Stimulated activated CD8-positive, alpha-beta memory T cell treated with anti-CD3 and anti-CD28 coated beads, Interleukin-4, amount 100 ng/mL, for 1 hour (primary cell): ENCODE measurements around the gene GCK.

Experiments
- DNase-seq, 2 donors: peaks; one replicate each; pipeline ENCODE4 v3.0.0-alpha.2; 2020; ENCODE audit warnings: low read depth in 2 of 2, low spot score in 1 of 2

Gene GCK

DNA sequence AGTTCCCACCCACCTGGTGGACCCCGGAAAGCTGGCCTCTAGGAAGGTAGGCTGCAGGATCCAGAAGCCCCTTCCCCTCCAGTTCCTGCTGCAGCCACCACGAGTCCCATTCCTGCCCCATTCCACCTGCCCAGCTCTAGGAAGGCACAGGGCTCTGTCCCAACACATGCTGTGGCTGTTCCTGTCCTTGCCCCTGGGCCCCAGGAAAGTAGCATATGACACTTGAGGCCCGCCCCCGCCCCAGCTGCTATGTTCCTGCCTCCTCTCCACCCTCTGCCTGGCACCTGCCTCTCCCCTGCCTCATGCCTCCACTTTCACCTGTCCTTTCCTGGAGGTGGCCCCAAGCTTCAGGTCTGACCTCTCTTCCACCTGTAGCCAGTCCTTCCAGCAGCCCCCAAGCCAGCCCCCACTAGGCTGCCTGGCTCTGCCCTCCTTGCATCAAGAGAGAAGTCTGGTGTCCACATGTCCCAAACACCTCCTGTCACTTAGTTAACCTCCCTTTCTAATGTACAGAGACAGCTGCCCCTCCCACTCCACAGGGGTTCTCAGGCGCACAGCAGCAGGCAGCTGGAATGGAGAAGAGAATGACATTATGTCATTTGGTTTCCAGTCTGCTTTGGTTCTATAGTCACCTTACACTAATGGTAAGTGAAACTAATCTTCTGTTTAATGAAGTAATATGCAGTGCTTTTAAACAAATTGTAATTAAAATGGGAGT is 34.3 kb upstream of the GCK start:
- DNase-seq, result no peak

DNA sequence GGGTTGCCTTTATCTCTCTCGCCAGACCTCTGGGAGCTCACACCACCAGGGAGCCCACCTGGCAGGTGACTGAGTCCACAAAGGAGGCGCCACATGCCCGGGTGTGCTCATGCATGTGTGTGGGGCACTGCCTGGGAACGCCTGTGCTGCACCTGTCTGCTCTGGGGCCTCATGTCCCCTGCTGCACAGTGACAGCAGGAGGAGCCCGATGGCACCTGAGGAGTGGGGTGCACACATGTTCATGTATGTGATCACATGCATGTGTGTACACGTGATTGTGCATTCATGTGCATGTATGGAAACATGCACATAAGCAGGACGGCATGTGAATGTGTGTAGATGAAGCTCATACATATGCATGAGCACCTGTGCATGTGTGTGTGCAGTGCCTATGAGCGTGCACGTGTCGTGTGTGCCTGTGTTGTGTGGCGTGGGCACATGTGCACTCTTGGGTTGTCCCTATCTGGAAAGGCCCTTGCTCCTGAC is 33.6 kb upstream of the GCK start:
- DNase-seq, result no peak

DNA sequence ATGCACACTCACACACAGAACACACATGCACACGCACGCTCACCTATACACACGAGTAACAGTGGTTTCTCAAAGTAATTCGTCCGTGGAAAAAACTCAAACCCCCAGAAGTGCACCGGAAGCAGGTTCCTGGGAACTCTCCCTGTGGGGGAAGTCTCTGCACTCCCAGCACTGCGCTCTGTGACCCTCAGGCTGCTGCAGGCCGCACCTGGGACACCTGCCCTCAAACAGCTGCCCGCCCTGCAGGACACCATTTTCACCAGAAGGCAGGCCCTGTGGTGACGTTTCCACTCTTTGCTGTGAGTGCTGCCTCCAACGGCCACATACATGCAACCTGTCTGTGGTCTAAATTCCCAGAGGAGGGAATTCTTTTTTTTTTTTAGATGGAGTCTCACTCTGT is 32.8 kb upstream of the GCK start:
- no peak for DNase-seq

DNA sequence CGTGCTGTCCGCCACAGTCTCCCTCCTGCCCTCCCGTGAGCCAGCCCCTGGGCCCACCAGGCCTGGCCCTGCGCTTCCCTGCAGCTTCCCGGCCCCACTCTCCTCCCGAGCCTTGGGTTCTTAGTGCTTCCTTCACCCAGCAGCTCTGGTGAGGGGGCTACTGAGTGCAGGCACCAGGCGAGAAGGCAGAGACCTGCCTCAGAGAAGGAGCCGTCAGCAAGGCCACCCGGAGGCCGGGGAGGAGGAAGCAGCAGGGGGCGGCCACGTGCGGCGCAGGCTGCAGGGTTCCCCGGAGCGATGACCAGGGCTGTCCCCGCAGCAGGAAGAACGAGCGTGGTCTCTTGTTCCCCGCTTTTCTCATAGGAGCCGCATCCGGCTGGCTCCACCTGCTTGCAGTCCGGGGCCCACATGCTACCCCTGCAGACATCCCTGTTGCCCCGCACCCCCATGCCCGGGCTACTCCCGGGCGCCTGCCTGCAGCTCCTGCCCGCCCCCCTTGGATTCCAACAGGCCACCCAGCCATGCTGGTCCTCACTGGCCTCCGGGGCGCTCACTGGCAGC is 32.1 kb upstream of the GCK start:
- DNase-seq, result no peak

DNA sequence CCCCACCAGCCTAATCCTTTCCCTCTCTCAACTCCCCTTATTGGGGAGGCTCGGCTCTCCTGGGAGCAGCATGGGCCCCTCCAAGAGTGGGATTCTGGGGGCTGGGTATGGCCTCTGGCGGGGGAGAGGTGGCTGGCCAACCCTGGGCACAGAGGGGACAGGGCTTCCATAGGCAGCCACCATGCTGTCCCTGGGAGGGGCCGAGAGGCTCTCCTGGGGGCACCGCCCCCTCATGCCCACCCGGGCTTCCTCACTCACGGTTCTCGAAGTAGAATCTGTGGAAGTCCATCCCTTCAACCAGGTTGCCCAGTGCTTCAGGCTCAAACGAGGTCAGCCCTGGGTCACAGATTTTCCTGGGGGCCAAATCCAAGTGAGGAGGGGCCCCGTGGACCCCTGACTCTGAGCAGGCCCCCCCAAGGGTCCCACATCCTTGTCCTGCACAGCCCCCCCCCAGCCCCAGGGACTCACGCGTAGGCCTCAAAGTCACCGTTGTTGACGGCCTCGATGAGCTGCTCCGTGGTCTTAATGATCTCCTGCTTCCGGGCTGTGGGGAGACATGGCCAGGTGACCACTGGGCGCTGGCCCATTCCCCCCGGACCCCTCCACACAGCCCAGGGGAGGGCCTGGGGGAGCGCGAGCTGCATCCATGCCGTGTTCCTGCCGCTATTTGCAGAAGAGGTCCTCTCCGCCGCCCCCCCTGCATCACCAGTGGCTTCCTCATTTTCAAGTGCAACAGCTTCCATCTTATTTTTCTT is 31.3 kb upstream of the GCK start:
- DNase-seq, result no peak

DNA sequence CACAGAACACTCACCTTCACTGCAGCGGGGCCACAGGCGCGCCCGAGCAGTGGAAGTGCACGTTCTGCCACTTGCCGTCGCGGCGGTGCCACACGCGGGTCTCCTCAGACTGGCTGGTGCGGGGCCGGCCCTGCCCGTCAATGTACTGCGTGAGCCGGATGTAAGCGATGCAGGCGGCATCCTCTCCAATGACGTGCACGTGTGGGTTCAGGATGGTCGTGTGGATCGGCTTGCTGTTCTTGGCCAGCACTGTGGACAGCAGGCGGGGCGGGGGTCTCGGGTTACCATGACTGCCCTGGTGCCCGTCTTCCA is 30.8 kb upstream of the GCK start:
- no peak for DNase-seq

DNA sequence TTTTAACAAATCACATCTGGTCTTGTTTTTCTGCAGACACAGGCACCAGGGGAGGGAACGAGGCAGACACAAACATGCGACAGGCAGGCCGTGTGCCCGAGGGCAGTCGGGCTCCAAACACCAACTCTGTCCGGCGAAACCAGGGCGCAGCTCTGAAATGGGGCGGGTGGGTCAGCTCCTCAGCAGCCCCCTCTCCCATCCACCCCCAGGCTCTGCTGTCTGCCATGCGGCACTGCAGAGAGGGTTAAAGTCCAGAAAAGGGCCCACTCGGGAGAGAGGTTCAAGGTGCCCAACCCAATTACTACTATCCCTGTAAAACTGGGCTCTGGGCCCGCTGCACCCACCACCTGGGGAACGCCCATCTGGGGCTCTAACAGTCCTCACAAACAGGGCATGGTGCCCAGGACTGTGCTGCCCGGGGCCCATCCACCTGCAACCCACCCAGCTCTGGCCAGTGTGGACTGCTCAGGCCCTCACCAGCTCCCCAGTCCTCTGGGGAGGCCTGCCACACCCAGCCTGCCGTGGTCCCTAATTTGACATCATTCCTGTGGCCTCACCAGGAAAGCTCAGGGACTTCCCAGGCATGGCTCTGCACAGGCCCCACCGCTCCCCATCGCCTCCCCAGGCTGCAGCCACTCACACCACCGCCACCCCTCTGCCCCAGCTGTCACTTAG is 30.3 kb upstream of the GCK start:
- no peak for DNase-seq

DNA sequence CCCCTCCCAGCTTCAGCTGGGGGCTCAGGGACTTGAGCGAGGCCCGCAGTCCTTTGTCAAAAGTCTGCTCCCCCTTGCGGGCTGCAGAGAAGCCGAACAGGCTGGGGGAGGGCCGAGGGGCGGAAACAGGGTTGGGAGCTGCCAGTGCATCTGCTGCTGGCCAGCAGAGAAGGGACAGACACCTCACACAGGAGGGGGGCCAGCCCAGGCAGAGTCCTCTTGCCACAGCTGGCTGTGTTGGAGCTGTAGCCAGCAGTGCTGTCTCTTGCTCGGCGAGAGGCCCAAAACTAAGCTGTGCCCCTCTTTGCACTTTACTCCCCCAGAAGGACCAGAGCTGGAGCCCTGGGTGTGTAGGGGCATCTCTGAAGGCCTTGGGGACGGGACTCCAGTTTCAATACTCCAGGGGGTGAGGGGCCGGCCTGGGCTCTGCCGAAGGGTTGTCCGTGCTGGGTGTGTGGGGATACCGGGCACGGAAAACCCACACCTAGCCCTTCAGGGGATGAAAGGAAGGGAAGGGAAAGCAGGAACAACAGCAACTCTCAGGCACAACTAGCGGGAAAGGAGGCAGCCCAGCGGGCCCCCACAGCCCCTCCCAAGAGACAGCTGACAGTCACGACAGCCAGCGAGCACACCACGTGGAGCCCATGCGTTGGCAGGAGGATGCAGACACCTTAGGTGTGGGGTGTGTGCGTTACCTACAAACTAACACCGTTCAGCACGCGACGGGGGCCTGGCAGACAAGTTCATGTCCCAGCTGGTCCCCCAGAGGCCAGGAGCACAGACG is 29.4 kb upstream of the GCK start:
- DNase-seq, result no peak

DNA sequence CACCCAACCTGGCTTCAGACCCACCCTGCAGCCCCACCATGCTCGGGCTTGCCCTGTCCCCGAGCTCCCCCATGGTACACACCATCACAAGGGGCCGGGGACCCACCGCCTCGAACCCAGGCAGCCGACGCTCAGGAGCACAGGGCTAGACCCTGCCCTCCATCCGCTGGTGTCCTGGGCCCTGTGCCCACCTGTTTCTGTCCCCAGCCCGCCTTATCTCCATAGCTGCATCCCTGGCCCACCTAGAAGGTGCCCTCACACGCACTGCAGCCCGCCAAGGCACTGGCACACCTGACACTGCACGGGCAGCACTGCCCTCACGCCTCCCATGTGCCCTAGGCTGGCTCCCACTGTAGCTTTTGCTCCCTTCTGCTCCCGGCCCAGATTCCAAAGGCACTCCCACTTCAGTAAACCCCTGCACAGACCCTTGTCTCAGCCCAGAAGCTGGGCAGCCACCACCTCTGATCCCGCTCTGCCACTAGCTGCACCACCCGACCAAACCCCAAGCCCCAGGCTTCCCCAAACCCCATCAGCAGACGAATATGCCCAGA is 28.7 kb upstream of the GCK start:
- no peak for DNase-seq

DNA sequence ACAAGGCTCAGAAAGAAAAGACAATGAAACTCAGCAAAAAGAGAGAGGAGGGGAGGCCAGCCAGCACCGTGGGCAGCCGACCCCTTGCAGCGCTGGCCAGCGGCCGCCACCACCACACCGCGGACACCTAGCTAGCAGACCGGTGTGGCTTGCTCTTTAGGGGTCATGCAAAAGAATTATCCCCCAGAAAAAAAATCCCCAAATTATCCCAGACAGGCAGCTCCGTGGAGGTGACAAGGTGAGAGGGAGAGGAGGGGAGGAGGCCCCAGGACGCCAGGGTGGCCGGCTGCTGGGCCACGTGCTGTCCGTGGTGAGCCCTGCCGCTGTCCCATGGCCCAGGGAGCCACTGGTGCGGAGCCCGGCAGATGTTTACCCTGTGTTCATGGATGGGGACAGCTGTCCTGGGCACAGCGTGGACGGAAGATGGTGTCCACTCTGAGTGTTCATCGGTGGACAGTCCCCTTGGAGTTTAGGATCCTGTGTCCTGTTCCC is 28.0 kb upstream of the GCK start:
- DNase-seq, result no peak

DNA sequence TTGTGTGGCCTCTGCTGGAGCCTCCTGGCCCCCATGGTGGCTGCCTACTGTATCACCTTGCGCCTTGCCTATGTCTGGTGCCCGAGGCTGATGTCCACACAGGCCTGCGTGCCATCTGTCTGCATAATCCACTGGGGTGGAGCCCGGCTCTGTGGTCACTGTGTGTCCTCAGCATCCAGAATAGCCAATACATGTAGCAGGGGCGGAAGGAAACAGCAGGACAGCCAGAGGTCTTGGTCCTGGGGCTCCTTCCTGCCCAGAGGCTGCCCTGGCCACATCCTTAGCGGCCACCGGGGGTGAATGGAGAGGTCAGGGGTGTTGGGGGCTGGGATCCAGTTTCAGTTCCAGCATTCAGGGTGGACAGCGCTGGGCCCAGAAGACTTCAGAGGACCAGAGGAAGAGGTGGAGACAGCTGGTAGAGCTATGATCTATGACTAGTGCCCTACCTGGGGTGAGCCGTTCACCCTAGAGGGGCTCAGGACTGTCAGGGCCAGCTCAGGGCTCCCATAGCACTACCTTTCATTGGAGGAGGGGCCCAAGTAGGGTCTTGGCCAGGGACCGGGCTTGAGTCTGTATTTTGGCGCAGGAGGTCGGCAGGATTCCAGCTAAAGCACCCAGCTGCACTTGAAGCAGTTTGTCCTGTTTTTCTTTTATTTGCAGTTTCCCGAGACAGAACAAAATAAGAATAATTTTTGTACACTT is 27.4 kb upstream of the GCK start:
- no peak for DNase-seq

DNA sequence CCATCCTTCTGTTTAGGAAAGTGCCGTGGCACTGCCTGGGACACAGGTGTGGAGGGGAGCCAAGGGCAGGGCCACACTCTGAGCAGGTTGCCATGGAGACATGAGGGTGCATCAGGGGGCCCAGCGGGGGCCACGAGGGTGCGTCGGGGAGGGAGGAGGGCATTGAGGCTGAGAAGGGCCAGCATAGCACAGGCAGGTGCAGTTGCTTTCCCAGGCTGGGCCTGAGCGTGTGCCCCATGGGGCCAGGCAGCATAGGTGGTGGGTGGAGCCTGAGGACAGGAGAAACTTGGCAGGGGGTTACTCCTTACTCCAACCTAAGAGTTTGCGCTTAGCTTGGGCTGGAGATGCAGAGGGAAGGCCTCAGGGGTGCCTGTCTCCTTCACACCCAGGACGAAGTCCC is 26.8 kb upstream of the GCK start:
- no peak for DNase-seq

DNA sequence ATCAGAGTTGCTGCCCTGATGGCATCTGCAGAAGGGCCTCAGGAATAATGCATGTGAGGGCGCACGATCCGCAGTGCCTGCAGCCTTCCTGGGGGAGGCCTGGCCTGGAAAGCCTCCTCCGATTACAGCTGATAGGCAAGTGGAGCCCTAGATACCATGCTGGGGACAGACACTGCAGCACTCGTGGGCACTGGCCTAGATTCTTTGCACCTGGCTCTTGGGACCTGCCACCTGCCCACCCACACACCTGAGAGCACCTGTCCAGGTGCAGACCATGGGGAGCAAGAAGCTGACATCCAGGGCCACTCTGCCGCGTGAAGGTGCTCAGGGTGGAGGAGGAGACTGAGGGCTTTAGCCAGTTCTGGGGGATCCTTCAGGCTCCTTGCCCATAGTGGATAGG is 26.3 kb upstream of the GCK start:
- no peak for DNase-seq

DNA sequence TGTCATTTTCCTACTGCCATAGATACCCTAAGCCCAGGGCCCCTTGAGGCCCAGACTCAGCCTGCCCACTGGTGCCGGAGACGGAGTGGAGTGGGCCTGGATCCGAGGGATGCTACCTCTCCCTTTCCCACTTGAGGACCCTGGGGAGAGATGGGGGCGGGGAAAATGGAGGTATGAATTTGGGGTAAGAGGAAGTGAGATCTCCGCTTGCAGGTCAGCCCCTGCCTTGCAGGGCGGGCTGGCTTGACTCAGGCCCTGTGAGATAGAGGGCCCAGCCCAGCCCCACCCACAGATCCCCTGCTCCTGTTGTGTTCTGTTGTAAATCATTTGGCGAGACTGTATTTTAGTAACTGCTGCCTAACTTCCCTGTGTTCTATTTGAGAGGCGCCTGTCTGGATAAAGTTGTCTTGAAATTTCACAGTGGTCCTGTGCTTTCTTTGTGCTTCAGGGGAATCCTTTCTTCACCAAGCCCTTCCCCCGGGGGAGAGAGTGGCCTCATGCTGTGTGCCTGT is 24.7 kb upstream of the GCK start:
- no peak for DNase-seq

DNA sequence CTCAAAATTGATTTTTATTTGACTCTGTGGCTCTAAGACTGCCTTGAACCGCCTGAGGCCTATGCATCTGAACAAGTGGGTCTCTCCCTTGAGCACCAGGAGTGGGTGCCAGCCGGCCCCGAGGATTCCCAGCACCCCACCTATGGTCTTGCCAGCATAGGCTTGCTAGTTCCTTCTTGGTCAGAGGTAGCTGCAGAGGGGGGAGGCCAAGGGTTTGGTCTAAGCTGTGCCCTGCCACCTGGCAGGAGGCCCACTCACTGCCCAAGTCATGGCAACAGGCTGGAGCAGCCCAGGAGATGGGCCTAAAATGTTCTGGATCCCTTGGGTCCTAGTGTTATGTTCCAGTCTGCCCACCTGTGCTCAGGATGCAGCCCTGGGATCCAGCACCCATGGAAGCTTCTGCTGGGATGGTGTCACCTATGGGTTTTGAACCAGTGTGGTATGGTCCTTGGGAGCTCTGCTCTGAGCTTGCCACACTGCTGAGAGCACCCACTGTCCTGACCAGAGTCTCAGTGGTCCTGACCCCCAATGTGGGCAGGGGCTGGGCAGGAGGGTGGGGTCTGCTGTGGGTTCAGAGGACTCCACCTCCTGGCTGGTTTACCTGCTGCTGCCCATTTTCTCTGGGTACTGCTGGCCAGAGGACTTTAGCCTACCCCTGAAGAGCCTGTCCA is 24.1 kb upstream of the GCK start:
- no peak for DNase-seq

DNA sequence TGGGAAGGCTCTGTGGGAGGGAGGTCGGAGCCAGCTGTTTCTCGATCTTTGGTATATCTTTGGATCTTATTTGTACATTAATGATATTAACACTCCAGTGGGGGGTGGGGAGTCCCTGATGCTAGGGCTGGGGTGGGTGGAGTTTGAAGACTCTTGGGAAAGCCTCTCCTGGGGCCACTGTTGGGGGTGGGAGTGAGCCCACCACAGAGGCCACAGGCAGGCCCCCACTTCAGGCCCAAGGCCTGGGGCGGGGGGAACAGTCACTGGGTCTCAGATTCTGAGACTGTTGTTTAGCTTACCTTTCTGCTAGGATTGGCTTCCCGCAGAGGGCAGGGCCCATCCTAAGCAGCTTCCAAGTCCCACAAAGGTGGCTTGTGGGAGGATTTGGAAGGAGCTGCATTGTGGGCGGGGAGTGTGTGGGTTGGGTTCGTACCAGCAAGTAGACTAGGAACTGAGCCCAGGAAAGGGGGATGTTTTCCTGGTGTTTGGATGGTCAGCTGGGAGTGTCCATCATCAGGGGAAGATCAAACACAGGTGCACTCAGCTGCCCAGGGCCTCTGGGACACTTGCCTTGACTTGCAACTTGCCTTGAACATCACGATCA is 23.4 kb upstream of the GCK start:
- DNase-seq, result no peak

DNA sequence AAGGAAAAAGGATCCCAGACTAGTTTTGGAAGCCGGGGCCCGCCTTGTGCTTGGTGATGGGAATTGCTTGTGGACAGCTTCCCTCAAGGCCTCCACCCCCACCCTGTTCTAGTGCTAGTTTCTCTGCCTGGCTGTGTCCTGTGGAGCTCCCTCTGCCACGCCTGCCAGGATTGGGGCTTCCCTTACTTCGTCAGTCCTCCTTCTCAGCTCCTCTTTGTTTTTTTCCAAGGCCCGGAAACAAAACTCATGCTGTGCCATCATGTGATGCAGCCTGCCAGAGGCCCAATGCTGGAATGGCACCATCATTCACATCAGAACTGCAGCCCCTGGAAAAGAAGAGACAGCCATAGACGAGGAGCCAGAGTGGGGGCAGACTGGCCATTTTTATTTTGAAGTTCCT is 22.8 kb upstream of the GCK start:
- no peak for DNase-seq

DNA sequence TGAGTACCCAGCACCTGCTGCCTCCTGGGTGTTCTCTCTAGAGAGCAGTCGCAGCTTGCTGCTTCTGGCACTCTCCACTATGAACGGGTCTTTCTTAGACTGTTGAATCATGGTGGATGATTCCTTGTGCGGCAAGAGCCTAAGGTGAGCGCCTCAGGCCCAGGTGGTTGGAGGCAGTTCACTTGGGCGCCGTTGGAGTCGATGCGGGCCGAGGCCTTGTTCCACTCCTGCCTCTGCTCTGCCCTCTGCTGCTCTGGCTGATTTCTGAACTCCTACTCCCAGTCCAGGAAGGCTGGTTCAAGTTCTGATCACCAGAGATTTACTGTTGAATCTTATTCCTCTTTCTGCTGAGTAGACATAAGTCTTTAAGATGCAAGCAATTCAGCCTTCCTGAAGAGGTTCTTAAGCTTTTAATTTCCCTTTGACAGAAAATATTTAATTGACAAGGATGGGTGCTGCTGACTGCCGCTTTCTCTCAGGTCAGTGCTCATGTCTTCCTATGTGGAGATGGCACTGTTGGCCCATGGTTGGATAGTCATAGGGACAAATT is 22.0 kb upstream of the GCK start:
- no peak for DNase-seq

DNA sequence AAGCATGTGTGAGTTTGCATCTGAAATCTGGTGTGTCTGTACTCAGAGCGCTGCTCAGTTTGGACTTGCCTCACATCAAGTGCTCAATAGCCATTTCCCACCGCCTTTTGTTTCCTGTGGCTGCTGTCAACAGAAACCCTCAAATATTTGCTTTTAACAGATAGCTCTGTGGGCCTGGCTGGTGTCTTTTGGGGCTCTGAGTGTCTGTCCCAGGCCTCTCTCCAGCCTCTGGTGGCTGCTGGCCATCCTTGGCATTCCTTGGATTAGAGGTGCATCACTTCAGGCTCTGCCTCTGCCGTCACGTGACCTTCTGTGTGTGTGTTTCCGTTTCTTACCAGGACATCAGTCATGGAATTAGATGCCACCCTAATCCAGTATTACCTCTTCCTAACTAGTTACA is 20.9 kb upstream of the GCK start:
- no peak for DNase-seq
